SIG-M5 (cell line): ENCODE data around the gene ATF7.
"Not testable (repeated sequence)": the region's sequence is repeated elsewhere in the genome, so short reads cannot be mapped to it uniquely, and the experiment has no call there.

ENCODE experiments used
- DNase-seq: peaks from one replicate; lab custom pipeline; 2025; lab: John Stamatoyannopoulos, UW

Gene ATF7

GRCh38 chr12:53565376-53565775 is 60.8 kb downstream of the ATF7 start:
- DNase-seq, result not testable (repeated sequence)

- no peak for DNase-seq
These were observed 61.2 kb downstream of the ATF7 start for GRCh38 chr12:53564941-53565340.

GRCh38 chr12:53564278-53564677 is 61.9 kb downstream of the ATF7 start:
- DNase-seq, result no peak

GRCh38 chr12:53563452-53564028 is 62.6 kb downstream of the ATF7 start:
- DNase-seq, result no peak

GRCh38 chr12:53561590-53561953 is 64.6 kb downstream of the ATF7 start:
- no peak for DNase-seq

- DNase-seq, result no peak
These were observed 65.1 kb downstream of the ATF7 start for GRCh38 chr12:53560912-53561589.

GRCh38 chr12:53560351-53560750 is 65.8 kb downstream of the ATF7 start:
- DNase-seq, result no peak

GRCh38 chr12:53558631-53559030 is 67.6 kb downstream of the ATF7 start:
- no peak for DNase-seq

GRCh38 chr12:53552361-53553327 is 73.5 kb downstream of the ATF7 start:
- no peak for DNase-seq

GRCh38 chr12:53551889-53552291 is 74.3 kb downstream of the ATF7 start:
- no peak for DNase-seq

- no peak for DNase-seq
These were observed 75.6 kb downstream of the ATF7 start for GRCh38 chr12:53550595-53550994.

GRCh38 chr12:53550131-53550530 is 76.1 kb downstream of the ATF7 start:
- DNase-seq, result not testable (repeated sequence)

- DNase-seq, result not testable (repeated sequence)
These were observed 77.8 kb downstream of the ATF7 start for GRCh38 chr12:53548354-53548753.

GRCh38 chr12:53543539-53543938 is 82.6 kb downstream of the ATF7 start:
- peak; percentile 15 for DNase-seq

GRCh38 chr12:53539526-53539925 is 86.7 kb downstream of the ATF7 start:
- DNase-seq, result no peak

- DNase-seq, result no peak
These were observed 87.9 kb downstream of the ATF7 start for GRCh38 chr12:53538209-53538689.

- DNase-seq, result no peak
These were observed 89.2 kb downstream of the ATF7 start for GRCh38 chr12:53536962-53537361.

- no peak for DNase-seq
These were observed 92.7 kb downstream of the ATF7 start for GRCh38 chr12:53533471-53533870.

- no peak for DNase-seq
These were observed 93.4 kb downstream of the ATF7 start for GRCh38 chr12:53532524-53533445.

- DNase-seq, result no peak
These were observed 94.2 kb downstream of the ATF7 start for GRCh38 chr12:53532021-53532420.

- no peak for DNase-seq
These were observed 95.3 kb downstream of the ATF7 start for GRCh38 chr12:53530920-53531319.

- DNase-seq, result no peak
These were observed 96.1 kb downstream of the ATF7 start for GRCh38 chr12:53530061-53530460.
